ENCODE results near the gene SOX2. TPM values are rescaled to one million over a fixed set of nuclear protein-coding genes. Genes with fewer than 3 reads are reported as not detected.

The SOX2 gene
- total RNA-seq, result 0.23 TPM

GRCh38 chr3:181711325-181712135 is at the start of gene SOX2:
Gene SOX2, plus strand, starts transcription at chr3:181711925. Its CDS starts 436 bp downstream, at chr3:181712361.
- ATAC-seq (peak; percentile 83), DNase-seq (ENCODE audit: low spot score) (peak; percentile 71)

GRCh38 chr3:181683563-181683962 is 28.2 kb upstream of the SOX2 start:
- ATAC-seq (no peak), DNase-seq (ENCODE audit: low spot score) (no peak)

DNA sequence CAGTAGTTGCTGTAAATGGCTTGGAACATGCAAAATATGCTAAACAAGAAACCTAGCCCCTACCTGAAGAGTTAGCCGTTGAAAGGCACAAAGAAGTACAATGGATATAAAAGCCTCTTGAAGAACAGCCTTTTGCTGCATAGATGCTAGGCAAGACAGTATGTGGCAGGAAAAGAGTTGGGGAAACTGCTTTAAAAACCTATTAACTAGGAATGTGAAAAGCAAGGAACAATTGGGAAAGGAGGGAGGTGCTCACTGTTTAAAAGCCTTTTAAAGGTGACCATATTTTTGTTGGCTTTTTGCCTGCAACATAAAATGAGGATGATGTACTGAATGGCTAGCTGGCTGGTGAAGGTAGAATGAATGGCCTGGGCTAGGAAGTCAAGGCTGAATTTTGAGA is 24.5 kb upstream of the SOX2 start:
- ATAC-seq, result no peak
- no peak for DNase-seq (ENCODE audit: low spot score)

DNA sequence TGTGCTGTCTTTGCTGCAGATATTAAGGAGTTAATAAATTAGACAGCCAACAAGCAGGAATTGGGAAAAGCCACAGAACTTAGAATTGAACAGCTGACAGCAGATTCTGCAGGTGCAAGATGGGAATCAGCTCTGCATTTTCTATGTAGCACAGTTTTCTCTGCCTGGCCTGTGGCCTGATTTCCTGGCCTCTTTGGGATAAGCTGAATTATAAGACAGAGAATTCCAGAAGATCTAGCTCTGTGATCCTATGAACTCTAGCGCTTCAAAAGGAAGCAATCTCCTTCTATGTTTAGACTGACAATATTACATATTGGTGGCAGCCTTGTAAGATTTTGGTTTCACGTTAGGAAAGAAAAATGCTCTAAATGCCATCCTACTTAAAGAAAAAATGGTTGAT is 24.0 kb upstream of the SOX2 start:
- ATAC-seq (no peak), DNase-seq (ENCODE audit: low spot score) (no peak)

- no peak for ATAC-seq
These were observed 22.2 kb upstream of the SOX2 start for GRCh38 chr3:181689546-181689945.

DNA sequence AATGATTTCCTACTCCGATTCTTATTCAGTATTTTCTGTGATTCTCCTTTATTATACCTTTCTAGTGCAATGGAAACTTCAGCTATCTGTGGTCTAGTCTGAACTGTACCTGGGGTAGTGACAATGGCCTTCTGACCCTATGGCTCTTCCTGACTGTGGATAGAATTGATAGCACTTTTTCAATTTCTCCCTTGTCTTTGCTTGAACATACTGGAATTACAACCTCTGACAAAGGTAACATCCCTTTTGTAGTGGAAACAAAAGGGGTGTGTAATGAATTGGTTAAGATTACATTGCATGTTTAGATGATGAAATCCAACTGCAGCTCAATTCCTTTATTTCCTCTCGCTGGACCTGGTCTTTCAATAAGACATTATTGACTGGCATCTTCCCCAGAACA is 21.0 kb upstream of the SOX2 start:
- ATAC-seq (no peak), DNase-seq (ENCODE audit: low spot score) (no peak)

More at GRCh38 chr3:181689546-181689945, 22.2 kb upstream of the SOX2 start:
- DNase-seq (ENCODE audit: low spot score), result no peak

DNA sequence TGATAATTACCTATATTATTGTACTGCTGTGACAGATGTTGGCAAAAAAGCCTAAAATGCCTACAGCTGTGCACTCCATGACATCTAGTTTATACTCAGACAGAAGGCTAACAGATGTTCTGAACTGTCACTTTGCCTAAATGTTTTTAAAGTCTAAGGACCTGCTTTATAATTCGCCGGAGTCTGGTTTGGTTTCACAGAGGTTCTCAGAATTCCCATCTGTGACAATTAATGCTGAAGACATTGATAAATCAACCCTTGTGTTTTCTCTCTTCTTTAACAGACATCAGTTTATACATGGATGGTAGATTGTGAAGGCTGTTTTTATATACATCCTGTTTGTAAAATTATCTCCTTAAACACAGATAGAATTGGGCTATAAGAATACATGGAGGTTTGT is 19.8 kb upstream of the SOX2 start:
- DNase-seq (ENCODE audit: low spot score), result no peak
- no peak for ATAC-seq

DNA sequence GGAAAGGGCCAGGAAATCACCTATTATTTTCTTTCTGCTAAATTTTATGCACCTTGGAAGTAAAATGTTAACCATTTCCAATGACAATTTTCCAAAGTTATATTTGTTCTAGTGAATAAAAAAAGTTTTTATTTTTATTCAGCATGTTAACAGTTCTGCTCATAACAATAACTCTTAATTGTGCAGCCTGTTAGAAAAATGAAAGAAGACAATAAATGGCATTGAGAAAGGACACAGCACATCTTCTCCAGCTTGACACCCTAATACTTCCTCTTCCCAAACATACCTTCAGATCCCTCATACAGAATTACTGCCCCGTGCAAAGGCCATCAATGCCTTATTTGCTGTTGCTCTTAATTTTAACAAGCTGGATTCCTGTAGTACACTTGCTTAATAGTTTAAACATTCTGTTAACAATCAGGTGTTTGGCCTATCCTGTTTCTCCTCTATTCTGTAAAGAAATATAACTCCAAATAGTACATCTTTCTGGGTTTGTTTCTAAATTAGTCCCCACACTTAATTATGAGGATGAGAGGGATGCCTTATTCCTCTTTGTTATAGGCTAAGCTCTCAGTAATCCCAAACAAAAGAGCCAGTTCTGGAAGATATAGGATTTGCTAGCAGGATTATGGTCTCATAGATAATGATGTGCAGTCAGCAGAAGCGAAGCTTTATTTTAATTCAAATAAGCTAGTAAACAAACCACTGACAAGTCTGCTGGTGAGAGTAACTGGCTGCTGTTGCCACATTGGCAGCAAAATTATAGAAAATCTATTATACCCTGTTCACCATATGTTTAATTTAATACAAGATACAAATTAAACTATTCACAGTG is 19.2 kb upstream of the SOX2 start:
- ATAC-seq (no peak), DNase-seq (ENCODE audit: low spot score) (no peak)

DNA sequence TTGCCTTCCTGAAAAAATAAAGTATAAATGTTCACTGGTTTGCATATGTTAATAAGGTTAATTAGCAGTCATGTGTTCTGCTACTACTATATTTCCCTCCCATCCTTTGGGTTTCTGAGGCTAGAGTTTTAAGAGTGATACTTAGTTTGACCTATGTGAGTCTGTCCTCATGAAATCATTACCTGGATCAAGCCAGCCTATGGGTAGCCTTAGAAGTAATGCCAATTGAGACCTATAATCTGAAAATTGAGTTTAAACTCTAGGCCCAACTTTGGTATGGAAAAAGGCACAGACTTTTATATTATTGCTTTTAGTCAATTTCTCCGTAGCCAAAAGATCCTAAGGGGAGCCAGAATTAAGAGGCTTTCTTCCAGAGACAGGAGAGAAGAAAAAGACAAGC is 18.4 kb upstream of the SOX2 start:
- DNase-seq (ENCODE audit: low spot score) (no peak), ATAC-seq (no peak)

DNA sequence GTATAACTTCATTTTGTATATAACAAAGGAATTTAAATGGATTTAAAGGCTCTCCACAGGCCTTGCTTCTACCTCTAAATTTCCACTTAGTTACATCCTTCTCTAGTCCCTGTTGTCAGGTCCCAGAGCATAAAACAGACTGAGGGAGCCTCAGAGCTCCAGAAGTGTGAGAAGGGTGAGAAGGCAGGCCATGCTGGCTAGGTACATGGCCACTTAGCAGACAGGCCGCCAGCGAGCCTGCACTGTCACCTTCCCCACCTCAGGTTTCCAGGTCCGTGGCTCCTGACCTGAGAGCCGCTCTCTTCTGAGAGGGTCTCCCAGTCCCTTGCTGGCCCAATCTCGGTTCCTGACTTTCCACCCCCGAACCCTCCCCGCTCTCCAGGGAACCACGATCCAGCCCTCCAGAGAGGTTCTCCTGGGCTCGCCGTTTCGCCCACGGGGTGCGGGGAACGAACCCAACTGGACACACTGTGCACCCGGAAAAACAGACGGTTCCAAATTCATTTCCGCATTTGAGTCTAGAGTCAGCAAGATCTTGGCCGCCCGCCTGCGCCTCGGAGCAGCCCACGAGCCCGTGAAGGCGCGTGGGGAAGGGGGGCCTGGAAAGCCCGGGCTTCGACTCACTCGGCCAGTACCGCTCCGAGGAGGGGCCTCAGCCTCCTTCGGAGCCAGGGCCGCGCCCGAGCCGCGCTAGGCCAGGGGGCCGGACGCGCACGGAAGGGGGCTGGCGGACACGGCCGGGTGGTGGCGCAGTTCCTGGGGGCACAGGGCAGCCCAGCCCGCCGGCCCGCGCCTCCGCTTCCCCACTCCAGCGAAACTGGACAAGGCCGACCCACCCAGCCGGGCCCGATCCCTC is 16.7 kb upstream of the SOX2 start:
- peak; percentile 73 for ATAC-seq
- DNase-seq (ENCODE audit: low spot score), result no peak

DNA sequence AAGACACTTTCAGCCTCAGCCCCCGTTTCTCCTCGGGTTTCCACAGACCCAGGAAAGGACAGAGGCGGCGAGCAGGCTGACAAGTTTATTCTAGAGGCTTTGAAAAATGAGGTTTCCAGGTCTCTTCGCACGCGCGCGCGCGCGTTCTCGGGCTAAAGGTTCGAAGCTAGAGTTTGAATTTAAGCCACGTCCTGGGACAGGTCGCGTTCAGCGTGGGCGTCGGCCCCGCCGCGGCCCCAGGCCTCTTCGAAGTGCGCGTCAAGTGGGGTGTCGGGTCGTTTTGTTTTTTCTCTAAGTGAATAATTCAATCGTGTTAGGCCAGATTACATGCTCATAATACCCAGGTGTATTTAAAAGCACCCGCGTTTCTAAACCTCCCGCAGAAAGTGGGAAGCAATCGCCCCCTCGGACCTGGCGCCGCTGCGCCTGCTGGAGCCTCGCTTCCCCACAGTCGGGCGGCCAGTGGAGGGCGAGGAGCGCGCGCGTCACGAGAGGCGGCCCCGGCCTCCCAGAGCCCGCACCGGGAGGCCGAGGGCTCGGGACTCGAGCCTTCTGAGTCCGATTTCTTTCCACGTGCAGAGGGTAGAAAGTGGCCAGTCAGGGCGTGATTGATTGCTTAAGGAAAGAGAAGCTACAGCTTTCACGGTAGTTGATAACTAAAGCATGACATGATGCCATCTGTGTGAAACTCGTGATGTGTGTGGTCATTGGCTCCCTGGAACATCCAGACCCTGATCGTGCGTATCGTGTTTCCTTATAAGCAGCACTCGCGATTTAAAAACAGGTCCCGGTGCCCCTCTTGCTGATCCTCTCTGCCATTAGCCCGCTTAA is 15.8 kb upstream of the SOX2 start:
- ATAC-seq (peak; percentile 44), DNase-seq (ENCODE audit: low spot score) (no peak)

DNA sequence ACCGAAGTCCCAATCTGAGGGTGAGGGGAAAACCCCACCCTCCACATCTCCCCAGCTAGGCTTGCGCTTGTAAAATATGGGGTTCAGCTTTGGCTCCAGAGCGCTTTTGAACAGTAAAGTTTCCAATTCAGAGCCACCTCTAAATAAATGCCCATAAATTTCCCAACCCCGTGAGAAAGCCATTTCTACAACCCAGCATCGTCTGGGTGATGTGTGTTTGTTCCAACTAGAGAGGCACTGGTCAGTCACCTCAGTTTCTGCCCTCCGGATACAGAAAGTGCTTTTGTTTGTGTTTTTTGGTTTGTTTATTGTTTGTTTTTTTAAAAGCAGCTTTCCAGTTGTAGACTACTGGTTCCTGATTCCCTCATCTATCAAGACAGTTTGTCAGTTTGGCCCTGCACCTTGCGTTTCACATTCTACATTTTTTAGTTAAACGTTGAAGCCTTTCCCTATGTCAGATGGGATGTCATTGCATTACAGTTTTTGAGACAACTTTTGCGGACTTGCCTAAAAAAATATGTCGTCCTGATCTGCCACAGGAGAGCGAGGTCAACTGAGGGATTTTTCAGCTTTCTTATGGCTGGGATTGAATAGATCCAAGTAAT is 15.0 kb upstream of the SOX2 start:
- no peak for ATAC-seq
- no peak for DNase-seq (ENCODE audit: low spot score)

GRCh38 chr3:181698263-181698954 is 13.3 kb upstream of the SOX2 start:
- DNase-seq (ENCODE audit: low spot score) (no peak), ATAC-seq (no peak)

GRCh38 chr3:181699171-181699903 is 12.4 kb upstream of the SOX2 start:
- no peak for ATAC-seq
- DNase-seq (ENCODE audit: low spot score), result no peak

DNA sequence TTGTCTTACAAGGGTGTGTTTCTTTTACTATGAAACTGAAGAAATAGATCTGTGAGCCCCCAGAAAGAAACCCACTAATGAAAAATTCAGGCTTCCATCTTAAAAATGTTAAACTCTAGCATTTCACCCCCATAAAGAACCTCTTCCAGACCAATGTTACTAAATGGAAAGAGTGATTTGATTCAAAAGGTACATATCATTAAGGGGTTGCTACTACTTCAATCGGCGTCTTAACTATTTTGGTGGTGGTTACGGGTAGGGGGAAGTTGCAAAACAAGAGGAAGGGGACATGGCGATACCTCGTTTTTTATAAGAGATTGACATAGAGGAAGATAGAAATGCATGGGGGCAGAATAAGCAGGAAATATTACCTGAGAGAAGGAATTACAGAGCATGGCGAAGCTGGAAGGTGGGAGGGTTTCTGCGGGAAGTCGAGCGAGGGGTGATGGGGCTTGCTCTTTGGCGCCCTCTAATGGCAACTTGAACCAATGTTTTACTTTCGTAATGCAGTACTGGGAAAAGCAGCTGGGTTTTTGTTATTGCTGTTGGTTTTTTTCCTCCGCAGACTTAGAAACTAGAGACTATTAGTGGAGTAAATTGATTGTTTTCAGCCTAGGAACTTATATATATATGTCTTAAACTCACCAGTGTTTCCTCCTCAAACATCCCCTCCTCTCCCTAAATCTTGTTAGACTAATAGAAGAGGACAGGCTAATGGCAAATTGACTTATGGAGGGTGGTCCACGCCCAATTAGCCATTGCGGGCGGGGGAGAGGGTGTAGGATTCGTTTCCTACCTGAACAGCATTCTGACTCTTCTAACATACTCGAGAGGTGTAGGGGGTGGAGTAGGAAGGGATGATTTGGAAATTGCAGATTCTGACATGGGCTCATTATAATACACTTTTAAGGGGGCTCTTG is 11.3 kb upstream of the SOX2 start:
- no peak for DNase-seq (ENCODE audit: low spot score)
- ATAC-seq, result peak; percentile 88

- DNase-seq (ENCODE audit: low spot score) (no peak), ATAC-seq (no peak)
These were observed 10.6 kb upstream of the SOX2 start for GRCh38 chr3:181701096-181701495.

DNA sequence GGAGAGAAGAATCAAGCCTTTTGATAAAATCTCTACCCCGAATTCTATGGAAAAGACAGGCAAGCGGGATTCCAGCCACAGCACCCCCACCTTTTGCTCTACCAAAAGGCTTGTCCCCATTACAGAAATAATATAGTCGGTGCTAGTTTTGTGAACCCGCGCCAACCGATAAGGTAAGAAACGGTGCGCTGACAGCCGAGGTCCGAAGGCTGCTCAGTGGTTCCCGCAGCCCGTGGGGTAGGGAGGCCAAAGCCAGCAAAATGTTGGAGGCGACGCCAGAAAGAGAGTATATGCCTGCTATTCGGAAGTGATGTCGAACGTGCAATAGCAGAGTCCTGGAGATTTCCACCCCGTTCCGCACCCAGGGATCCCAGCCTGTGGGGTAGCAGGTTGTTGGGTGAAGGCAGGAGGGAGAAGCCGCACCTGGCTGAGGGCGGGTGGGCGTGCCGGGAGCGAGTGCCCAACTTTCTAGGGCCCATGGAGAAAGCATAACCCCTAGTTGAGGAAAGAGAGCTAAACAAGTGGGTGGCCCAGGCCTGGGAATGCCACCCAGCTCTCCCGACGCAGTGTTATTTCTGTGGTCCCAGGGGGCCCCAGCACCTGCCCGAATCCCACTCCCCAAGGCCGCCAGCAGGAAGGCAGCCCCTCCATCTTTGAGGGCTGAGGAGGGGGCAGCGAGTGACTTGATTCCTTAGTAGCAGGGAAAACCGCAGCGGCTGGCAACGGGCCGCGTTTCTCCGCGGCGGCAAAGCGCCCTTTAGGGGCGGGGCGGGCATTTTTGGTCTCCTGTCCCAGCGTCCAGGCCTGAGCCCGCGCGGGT is 7.9 kb upstream of the SOX2 start:
- no peak for DNase-seq (ENCODE audit: low spot score)
- peak; percentile 37 for ATAC-seq
